ENCODE measurements around the gene SNX1.
"Not testable (repeated sequence)": the region's sequence is repeated elsewhere in the genome, so short reads cannot be mapped to it uniquely, and the experiment has no call there.

The SNX1 gene

GRCh38 chr15:64072812-64073211 lies 23.0 kb upstream of the SNX1 start:
- DNase-seq (ENCODE audit: low read depth): no peak

DNA sequence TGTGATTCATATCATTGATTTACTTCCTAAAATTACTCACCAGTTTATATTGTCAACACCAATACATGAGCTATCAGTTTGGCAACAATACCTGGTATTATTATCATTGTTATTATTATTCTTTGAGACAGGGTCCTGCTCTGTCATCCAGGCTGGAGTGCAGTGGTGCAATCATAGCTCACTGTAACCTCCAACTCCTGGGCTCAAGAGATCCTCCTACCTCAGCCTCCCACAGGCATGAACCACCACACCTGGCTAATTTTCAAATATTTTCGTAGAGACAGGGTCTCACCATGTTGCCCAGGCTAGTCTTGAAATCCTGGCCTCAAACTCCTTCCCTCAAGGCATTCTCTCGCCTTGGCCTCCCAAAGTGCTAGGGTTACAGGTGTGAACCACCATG lies 22.3 kb upstream of the SNX1 start:
- not testable (repeated sequence) for DNase-seq (ENCODE audit: low read depth)

DNA sequence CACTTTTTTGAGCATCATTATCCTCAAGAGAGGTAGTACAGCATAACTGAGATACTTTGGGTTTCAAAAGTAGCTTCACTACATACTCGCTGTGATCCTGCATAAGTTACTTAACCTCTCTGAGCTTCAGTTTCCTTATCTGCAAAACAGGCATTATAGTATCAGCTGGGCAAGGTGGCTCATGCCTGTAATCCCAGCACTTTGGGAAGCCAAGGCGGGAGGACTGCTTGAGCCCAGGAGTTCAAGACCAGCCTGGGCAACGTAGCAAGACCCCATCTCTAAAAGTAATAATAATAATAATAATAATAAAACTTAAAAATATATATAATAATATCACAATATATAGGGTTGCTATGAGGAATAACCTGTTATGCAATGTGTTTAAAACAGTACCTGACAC lies 13.0 kb upstream of the SNX1 start:
- DNase-seq (ENCODE audit: low read depth): no peak

DNA sequence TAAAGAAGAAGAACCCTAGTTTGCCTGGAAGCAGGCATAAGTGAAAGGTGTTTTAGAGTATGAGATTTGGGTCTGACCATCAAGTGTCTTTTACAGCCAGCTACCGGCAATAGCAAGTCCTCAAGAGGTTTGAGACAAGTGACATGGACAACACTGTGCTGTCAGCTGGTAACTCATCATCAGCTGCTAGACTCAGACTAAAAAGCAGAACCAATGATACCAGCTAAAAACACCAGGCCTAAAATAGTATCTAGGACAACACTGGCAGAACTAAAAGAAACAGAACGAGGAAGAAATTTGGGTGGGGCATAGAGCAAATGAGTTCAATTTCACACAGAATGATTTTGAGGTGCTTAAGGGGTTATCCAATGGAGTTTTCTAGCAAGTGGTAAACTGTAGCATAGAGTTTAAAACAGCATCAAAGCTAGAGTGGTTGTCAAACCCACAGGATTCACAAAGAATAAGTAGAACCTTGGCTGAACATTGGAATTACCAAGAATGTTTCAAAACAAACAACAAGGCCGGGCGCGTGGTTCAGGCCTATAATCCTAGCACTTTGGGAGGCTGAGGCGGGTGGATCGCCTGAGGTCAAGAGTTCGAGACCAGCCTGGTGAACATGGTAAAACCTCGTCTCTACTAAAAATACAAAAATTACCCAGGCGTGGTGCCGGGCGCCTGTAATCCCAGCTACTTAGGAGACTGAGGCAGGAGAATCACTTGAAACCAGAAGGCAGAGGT lies 6.1 kb upstream of the SNX1 start:
- no peak for DNase-seq (ENCODE audit: low read depth)

GRCh38 chr15:64090527-64090926 lies 5.3 kb upstream of the SNX1 start:
- no peak for DNase-seq (ENCODE audit: low read depth)

DNA sequence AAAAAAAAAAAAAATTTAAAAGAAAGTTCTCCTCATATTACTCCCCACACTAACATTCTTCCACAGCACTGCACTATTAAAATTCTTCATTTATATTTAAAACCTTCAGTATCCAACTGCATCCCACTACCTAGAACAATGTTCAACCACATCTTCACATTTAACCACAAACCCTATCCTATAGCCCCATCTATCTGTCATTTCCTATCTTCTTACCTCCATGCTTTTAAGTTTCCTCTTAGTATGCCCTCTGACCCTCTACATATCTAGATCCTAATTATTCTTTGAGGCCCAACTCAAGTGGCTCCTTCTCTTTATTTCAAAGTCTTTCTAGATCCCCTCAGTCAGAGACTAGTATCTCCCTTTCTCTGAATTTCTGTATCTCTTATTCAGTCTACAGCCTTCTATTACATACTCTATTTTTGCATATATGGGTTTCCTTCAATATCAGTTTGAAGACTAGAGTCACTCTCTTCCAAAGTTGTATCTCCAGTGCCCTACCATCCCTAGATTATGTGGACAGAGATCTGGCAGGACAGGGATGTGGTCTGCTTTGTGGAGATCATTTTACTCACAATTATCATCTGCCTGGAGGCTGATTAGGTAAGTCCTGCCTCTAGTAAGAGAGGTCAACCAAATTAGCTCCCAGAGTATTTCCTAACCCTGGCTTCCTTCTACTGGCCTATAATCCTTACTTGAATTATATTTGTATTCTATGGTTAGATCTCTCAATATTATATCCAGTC lies 3.5 kb upstream of the SNX1 start:
- peak; percentile 64 for DNase-seq (ENCODE audit: low read depth)

GRCh38 chr15:64092864-64093626 lies 2.7 kb upstream of the SNX1 start:
- peak; percentile 41 for DNase-seq (ENCODE audit: low read depth)

GRCh38 chr15:64093627-64094417 lies 2.0 kb upstream of the SNX1 start, which contains the start of gene CIAO2A:
CIAO2A (minus strand) TSS chr15:64093838; CDS start chr15:64093768, 70 bp downstream.
- peak; percentile 98 for DNase-seq (ENCODE audit: low read depth)

DNA sequence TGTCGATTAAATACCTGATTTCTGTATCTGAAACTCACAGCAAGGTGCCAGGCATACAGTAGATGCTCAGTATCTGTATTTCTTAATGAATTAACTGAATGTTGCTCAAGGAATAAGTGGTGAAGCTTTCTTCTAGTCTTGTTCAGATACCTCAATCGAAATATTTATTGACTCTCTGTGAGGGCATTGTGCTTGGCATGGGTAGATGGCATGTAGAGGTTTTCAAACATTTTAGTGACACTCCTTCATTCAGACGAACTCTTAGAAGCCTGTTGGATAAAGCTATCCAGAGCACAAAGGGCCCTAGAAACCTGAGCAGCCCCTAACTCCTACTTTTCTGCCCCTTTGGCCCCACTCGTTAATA lies 369 bp upstream of the SNX1 start:
- DNase-seq (ENCODE audit: low read depth): no peak

DNA sequence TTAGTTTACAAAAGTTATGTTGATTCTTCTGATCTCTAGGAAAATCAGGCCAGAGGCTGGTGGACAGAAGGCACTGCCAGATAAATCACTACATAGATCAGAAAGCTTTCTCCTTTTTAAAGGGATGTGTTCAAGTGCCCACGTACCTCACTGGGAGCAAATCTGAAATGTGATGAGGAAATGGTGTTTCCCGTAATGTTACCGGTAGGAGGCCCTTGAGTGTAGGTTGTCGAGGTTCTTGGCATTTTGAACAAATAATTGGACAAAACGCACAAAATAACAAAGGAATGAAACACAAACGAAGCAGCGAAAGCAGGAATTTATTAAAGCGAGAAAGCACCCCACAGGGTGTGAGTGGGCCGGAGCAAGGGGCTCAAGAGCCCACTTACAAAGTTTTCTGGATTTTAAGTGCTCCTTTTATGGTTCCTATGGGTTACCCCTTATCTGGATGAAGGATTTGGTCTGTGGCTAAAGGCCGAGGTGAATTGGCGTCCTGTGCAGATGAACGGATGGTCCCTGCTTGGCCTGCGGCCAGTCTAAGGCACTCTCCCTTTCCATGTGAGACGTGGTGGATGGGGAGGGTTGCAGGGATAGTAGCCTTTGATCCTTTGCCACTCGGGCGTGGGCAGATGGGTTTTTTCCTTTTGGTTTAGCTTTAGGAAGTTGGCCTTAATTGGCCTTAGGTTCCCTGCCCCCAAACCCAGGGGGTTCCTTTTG lies 1.0 kb downstream of the SNX1 start:
- DNase-seq (ENCODE audit: low read depth): no peak

DNA sequence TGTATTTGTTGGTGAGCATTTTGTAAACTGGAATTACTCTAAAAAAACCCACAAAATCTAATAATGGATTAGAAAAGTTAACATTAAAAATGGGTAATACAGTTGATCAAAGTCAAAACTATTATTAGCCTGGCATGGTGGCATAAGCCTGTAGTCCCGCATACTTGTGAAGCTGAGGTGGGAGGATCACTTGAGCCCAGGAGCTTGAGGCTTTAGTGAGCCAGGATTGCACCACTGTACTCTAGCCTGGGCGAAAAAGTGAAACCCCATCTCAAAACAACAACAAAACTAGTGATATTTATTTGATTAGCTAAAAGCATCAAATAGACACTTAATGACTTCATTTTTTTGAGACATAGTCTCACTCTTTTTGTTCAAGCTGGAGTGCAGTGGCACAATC lies 3.6 kb downstream of the SNX1 start:
- peak; percentile 5 for DNase-seq (ENCODE audit: low read depth)

- DNase-seq (ENCODE audit: low read depth): no peak
Measured at GRCh38 chr15:64100958-64101357, 5.2 kb downstream of the SNX1 start.

DNA sequence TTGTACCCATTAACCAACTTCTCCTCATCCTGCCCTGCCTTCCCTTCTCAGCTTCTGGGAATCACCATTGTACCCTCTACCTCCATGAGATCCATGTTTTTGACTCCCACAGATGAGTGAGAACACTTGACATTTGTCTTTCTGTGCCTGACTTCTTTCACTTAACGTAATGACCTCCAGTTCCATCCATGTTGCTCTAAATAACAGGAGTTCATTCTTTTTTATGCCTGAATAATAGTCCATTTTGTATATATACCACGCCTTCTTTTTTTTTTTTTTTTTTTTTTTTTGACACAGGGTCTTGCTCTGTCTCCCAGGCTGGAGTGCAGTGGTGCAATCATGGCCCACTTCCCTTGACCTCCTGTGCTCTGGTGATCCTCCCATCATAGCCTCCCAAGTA lies 6.7 kb downstream of the SNX1 start:
- no peak for DNase-seq (ENCODE audit: low read depth)

DNA sequence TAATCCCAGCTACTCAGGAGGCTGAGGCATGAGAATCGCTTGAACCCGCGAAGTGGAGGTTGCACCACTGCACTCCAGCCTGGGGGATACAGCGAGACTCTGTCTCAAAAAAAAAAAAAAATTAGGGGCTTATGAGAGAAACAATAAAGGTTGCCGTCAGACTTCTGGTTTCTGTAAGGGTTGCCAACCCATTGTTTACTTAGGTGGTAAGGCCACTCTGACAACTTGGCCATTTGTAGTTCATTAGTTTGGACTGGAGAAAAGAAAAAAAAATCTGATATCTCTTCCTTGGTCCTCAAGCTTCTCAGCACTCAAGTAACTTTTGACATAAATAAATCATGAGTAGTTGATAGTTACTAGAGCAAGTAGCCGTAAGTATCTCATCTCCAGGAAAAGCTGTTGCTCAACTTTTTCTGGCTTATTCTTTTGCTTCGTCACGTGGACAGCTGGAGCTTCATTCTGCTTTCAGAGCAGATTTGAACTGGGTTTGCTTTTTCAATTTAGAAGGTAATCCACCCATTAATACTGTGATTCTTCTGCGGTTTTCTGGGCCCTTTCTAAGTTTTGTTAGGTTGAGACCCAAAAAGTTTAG lies 9.4 kb downstream of the SNX1 start:
- DNase-seq (ENCODE audit: low read depth): peak; percentile 85

DNA sequence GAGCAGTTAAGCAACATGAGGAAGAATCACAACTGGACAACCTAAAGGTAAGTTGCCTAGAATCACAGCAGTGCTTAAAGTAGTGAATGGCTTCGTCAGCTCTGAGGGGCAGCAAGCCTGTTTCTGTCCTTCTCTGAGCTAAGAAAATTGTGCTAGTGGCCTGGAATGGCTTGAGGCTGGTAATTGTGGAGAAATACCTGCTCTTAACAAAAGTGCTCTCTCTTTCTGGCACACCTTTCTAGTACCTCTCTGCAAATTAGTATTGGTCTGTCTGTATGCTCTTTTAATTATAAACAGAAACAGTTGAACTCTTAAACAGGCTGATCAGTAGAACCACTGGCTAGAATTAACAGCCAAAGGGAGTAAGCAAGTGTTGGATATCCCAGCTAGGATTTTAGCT lies 11.6 kb downstream of the SNX1 start:
- no peak for DNase-seq (ENCODE audit: low read depth)

DNA sequence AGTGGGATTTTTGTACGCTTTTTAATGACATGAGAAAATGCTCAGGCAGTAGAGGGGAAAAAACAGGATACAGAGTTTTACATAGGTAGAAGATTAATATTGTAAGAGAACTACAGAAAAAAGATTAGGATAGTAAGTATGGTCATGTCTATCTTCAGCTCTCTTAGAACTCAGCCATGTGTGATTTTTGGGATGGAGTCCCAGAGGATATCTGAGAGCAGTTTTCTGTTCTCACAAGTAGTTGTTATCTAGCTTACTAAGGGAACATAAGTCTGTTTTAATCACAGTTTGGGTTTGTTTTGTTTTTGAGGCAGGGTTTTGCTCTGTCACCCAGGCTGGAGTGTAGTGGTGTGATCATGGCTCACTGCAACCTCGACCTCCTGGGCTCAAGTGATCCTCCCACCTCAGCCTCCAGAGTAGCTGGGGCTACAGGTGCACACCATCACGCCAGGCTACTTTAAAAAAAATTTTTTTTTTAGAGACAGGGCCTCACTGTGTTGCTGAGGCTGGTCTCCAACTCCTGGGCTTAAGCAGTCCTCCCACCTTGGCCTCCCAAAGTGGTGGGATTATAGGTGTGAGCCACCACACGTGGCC lies 14.4 kb downstream of the SNX1 start:
- not testable (repeated sequence) for DNase-seq (ENCODE audit: low read depth)

- DNase-seq (ENCODE audit: low read depth): no peak
Measured at GRCh38 chr15:64110950-64111678, 15.3 kb downstream of the SNX1 start.

DNA sequence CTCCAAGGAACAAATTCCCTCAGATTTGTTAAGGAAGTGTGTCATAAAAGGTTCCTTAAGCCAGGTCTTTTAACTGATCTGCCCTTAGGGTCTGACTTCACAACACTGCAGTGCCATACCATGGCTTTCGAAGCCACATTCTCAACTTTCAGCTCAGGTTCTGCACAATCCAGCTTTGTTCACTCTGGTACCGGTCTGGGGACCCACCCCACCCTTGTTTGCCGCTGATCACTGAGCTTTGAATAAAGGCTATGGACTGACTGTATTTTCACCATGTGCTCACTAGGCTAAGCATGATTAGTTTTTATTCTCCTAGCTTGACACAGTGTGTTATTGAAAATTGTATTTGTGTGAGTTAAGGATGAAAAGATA lies 15.9 kb downstream of the SNX1 start:
- DNase-seq (ENCODE audit: low read depth): no peak

GRCh38 chr15:64112073-64112772 lies 16.4 kb downstream of the SNX1 start:
- no peak for DNase-seq (ENCODE audit: low read depth)

Data from fibroblast of gingiva (primary cell).